Femur (tissue), 1 donor: Measurements from ENCODE around the gene AVL9.
"Not testable (repeated sequence)": the region's sequence is repeated elsewhere in the genome, so short reads cannot be mapped to it uniquely, and the experiment has no call there.

Source experiments
- DNase-seq: peaks from one replicate; pipeline ENCODE4 v3.0.0-alpha.2; 2017

Gene AVL9

GRCh38 chr7:32495298-32496051 is at the start of gene AVL9:
Gene AVL9, plus strand, starts transcription at chr7:32495489. Its CDS starts 221 bp downstream, at chr7:32495710.
- peak; percentile 99 for DNase-seq

GRCh38 chr7:32447218-32447617 is 48.1 kb upstream of the AVL9 start:
- no peak for DNase-seq

DNA sequence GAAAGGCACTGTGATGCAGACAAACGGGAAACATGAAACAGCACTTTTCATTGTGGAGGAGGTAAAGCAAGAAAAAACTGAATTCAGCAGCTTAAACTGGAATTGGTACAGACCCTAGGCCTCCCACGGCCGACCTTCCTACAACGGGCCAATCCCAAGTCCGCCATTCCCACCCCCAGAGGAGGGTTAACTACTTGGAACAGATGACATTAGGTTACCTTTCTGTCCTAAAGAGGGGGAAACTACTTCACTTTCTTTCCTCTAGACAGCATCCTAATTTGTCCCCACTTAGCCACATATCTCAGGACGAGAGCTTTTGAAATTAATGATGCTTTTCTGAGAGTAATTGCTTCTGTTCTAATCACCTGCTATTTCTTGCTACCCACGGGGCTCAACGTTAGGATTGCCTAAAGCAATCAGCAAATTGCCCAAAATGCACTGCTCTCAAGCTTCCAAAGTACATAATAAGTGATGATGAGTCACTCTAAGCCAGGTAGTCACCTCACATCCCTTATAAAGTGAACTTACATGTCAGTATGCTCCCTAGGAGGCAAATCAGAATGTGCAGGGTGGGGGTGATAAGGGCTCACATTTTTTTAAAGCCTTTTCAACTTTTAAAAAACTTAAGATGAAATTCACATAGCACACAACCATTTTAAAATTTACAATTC is 41.8 kb upstream of the AVL9 start:
- DNase-seq = no peak

DNA sequence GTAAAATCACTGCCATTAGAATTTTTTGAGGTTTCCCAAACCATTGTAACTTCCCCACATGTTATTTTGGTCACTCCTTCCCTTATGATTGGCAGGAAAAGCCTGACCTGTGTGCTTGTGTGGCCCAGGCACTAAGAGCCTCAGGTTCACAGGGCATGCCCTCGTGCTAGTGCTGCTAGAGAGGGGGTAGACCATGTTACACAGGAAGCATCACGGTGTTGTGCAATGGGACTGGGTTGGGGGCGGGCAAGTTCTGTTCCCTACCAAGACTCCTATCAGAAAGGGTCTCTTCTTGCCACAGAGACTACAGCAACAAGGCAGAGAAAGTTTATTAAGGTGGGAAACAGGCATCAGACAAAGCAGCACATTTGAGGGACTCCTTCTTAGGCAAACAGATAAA is 37.3 kb upstream of the AVL9 start:
- DNase-seq = no peak

DNA sequence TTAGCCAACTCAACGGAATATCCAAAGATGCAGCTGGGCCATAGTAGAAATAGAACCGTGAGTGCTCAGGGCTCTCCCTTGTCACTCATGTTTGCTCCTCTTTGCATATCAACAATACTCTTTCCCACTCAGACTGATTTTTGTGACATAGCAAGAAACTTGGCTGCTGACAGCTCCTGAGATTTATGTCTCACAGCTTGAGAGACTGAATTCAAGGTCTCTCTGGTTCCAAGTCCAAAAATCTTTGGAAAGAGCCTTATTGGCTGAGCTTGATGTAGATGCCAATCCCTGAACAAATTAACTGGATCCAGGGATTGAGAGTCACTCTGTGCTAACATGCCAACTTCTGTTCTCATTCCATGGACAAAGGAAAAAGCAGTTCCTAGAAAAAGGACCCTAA is 35.5 kb upstream of the AVL9 start:
- no peak for DNase-seq

DNA sequence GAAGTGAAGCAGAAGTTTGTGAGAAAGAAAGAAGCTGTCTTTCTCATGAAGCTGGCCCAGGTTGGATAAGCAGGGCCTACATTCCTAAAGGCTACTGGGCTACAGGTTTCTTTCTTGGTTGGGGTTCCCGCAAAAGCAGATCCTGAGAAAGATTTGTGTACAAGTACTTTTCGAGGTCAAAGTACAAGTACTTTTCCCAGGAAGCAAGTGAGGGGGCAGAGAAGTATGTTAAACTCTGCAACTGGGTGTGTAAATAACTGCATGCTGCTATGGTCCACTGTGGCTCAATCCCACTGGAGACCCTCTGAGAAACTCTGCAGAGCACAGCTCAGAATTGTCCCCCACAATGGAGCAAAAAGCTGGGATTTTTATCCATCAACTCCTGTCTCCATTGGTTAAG is 33.8 kb upstream of the AVL9 start:
- no peak for DNase-seq

- no peak for DNase-seq
These were observed 32.8 kb upstream of the AVL9 start for GRCh38 chr7:32462451-32462850.

DNA sequence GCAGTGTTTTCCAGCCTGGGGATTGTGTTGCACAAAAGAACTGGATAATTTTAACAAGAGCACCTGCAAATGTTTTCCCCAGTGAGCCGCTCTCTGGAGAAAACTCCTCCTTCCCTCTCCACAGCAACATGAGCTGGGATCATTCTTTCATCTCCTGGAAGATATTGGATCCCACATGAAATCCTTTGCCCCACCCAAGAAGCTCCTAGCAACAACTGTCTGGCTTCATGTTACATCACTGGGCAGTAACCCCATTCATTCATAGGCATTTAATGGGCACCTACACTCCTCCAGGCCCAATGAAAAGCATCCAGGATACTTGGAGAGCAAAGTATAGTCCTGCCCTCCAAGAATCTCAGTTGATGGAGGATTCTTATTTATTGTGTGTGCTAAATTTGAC is 32.3 kb upstream of the AVL9 start:
- DNase-seq = no peak

DNA sequence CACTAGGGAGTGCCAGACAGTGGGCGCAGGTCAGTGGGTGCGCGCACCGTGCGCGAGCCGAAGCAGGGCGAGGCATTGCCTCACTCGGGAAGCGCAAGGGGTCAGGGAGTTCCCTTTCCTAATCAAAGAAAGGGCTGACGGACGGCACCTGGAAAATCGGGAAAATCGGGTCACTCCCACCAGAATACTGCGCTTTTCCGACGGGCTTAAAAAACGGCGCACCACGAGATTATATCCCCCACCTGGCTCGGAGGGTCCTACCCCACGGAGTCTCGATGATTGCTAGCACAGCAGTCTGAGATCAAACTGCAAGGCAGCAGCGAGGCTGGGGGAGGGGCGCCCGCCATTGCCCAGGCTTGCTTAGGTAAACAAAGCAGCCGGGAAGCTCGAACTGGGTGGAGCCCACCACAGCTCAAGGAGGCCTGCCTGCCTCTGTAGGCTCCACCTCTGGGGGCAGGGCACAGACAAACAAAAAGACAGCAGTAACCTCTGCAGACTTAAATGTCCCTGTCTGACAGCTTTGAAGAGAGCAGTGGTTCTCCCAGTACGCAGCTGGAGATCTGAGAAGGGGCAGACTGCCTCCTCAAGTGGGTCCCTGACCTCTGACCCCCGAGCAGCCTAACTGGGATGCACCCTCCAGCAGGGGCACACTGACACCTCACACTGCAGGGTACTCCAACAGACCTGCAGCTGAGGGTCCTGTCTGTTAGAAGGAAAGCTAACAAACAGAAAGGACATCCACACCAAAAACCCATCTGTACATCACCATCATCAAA is 30.5 kb upstream of the AVL9 start:
- not testable (repeated sequence) for DNase-seq

GRCh38 chr7:32470004-32470403 is 25.3 kb upstream of the AVL9 start:
- DNase-seq = not testable (repeated sequence)

DNA sequence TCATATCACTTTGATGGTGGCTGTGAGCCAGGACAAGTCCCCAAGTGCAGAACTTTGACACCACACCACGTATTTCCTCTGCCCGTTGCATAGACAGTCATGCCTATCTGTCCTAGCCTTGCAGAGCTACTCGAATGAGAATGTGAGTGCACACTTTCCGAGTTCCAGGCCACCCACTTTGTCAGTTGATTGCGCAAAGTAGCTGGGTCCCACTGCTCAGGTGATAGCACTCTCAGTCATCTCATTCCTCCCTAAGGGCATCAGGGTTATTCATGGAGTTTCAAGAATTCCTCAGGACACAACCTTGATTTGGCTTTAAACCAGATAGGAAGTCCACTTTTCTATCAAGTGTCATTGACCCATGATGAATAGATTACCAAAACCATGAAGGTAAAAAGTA is 24.4 kb upstream of the AVL9 start:
- DNase-seq = no peak

DNA sequence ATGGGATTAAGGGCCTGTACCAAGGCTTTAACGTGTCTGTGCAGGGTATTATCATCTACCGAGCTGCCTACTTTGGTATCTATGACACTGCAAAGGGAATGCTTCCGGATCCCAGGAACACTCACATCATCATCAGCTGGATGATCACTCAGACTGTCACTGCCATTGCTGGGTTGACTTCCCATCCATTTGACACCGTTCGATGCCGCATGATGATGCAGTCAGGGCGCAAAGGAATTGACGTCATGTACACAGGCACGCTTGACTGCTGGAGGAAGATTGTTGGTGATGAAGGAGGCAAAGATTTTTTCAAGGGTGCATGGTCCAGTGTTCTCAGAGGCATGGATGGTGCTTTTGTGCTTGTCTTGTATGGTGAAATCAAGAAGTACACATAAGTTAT is 23.3 kb upstream of the AVL9 start:
- no peak for DNase-seq

GRCh38 chr7:32474008-32474407 is 21.3 kb upstream of the AVL9 start:
- no peak for DNase-seq

DNA sequence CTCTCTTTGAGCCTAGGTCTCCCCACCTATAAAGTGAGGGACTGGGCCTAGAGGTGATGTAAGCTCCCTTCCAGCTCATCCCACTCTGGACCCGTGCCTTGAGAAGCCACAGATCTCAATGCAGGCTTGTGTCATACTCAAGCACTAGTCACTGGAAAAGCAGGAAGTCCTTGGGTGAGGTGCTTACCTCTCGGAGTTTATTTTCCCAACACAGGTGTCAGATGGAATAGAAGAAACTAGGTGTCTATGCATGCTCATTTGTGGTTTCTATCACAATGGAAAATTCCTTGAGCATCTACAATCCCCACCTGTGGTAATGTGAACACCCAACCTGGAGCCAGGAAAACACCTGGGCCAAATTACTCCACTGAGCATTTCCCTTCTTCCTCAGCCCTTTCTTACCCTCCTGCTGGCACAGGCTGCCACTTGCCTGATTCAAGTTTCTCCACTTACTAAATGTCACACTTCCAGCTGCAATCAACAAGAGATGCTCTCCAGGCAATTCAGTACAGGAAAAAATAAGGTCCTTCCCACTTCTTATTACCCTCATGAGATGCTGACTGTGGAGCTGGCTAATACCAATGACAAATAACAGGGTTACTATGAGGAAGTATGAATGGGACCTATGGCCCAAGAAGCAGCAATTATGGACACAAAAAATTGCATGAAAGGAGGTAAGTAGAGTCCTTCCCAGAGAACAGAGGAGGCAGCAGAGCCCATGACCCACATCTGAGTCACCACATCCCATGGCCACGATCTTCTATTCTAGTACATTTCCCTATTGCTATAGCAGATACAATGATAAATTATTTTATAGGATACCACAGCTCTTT is 18.3 kb upstream of the AVL9 start:
- no peak for DNase-seq

- no peak for DNase-seq
These were observed 17.7 kb upstream of the AVL9 start for GRCh38 chr7:32477649-32477980.

DNA sequence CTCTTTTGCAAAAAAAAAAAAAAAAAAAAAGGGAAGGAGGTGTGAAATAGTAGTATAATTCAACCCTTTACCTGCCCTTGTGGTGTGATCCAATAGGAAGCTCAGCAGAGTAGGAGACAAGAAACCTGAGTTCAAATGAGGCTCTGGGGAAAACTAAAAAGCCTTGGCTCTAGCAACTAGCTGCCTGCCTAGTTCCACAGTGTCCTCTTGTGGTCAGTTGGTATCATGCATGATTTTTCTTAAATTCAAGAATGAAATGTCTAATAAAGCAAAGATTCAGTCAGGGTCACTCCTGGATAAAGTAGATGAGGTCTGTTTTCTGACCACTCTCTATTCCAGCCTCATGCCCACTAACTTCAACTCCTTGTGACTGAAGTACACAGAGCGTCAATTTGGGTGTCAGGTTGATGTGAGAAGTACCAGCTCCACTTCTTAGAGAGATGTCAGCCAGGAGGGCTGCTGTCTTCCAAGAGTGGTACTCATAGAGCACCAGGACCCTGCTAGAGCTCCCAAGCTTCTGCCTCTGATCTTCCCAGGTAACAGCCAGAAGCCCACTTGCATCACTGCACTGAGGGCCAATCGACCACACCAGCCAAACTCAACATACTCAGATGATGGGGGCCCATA is 15.6 kb upstream of the AVL9 start:
- DNase-seq = no peak

DNA sequence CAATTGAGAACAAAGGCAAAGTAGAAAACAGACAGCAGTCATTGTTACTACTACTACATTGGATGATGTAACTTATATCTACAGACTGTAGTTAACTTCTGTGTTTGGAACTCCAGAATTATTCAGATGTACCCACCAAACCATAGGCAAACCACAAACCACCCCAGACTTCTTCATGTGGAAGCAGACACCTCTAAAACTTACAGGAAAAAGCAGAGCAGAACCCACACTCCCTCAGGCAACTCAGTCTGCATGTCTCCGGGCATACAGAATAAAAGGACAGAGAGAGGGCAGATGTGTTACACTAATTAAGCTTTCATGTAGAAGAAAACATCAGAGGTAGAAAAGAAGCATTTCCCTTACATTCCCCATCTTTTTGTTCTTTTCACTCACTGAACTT is 14.1 kb upstream of the AVL9 start:
- DNase-seq = no peak

- DNase-seq = no peak
These were observed 13.4 kb upstream of the AVL9 start for GRCh38 chr7:32481921-32482320.

DNA sequence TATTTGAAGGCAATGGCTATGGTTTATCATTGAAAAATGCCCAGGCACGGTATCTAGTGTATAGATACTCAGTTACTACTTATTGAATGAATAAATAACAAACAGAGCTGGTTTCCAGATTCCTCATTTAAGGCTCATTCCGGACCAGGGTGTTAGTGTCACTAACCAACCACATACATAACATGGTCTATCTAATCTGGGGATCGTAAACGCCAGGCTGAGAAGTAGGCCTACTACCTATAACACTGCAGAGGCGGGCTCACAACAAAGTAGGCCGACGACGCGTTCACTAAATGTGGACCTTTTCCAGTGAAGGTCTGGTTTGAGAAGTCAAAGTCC is 5.5 kb upstream of the AVL9 start:
- DNase-seq = no peak

GRCh38 chr7:32490127-32490796 is 5.0 kb upstream of the AVL9 start, which contains the start of gene LSM5:
Gene LSM5, minus strand, starts transcription at chr7:32490380. Its CDS starts 15 bp downstream, at chr7:32490365.
- DNase-seq = peak; percentile 95

DNA sequence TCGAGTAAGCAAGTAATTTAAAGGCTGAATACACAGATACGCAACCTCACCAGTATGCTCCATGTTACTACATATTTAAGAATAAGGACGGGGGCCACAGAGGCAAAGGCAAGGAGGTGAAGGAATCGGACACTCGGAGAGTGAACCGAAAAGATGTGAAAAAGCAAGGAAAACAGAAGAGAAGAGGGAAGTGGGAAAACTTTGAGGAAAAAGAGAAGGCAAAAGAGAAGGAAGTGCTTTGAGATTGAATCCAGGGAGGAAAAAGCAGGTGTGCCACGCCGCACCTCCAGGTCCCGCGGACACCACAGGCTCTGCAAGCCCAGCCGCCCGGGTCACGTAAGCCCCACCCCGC is 367 bp upstream of the AVL9 start:
- no peak for DNase-seq
